GM18873 (cell line): ENCODE measurements around the gene IZUMO1.
"Not testable (repeated sequence)": the region's sequence is repeated elsewhere in the genome, so short reads cannot be mapped to it uniquely, and the experiment has no call there.

Experiments used
- ATAC-seq: cut with Tn5 transposase; IDR thresholded peaks from one replicate; pipeline ENCODE4 v1.9.1; 2021; ENCODE audit warnings: mild to moderate bottlenecking, moderate library complexity, moderate number of reproducible peaks; ENCODE audit not compliant: unreplicated experiment, low FRiP score

Gene IZUMO1

DNA sequence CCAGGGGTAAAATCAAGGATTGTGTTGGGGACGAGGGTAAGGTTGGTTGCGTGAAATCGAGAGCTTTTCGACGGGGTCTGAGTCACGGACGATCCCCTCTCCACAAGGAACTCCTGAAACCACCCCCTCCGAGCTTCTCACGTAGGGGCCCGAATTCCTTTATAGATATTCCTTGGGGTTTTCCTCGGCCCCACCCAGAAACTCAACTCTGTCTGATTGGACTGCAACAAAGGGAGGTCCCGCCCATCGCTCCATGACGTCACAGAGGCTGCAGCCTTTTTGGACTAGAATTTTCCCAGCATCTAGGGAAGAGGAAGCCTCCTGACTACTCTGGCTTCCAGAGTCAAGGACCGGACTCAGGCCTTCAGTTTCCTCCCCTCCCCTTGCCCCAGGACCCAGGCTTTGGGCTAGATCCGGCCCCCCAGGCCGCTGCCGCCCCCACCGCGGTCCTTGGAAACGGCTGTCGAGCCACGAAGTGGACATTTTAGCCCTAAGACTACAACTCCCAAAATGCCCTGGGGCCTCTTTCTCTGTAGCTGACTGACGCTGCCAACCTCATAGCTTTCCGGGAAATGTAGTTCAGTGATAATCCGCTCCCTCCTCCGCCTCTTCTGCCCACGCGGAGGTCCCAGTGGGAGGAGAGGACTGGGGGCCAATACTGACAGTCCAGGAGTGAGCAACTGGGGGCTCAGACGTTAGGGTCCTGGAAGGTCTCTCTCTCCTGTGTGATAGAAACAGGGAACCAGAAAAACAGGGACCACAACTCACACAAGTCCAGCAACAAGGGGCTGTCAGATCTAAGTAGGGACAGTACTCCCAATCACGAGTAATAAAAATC, at the start of gene IZUMO1:
Gene IZUMO1 (minus strand): TSS at position 172 of the 838 bp plus-strand sequence. CDS start 1,050 bp downstream, outside the sequence.
- no peak for ATAC-seq

DNA sequence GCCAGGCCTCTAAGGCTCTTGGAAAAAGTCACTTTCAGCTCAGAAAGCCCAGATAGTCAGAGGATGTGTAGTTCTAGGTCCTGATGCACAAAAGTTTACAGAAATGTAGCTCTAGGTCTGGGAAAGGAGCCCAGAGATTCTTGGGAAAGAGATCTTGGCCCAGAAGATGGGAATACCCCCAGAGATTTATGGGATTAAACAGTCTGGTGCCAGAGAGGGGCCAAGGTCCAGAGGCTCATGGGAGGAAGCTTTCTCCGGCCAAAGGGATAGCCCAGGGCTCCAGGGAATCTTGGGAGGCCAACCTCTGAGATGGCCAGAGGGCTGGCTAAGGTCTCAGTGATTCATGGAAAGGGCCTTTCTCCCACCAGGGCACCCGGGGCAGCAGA, 49.0 kb upstream of the IZUMO1 start:
- no peak for ATAC-seq

DNA sequence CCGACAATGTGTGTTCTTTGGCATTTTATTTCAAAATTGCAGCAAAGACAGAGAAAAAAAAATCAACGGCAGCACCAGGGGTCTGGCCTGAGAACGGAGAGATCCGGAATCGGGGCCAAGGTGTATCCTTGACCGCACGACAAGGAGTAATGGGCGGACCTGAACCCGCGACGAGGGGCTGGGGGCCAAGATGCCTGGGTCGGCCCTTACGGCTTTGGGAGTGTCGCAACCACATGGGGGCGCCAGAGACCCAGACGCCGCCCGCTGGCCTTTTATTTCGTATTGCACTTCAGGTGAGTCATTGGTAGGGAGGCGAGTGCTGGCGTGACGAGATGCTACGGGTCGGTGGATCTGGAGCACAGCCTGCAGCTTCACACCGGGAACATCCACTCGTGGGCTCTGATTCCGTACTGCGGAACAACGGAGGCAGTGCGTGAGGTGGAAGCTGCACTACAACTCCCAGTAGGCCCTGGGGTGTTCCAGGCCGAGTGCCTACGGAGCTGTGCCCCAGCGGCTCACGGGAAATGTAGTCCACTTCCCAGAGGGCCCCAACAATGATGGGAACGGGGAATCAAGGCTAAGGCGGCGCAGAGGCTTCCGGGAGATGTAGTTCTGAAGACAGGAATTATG, 48.5 kb upstream of the IZUMO1 start:
- peak; percentile 68 for ATAC-seq

DNA sequence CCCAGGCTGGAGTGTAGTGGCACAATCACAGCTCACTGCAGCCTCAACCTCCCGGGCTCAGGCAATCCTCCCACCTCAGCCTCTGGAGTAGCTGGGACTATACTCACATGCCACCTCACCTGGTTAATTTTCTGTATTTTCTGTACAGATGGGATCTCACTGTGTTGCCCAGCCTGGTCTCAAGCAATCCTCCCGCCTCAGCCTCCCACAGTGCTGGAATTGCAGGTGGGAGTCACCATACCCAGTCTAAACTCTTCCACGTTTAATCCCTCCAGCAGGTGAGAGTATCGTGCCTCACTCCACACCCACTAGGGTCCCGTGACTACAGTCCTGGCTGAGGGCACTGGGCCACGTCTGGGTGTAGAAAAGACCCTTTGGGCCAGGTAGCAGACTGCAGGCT, 47.6 kb upstream of the IZUMO1 start:
- ATAC-seq: no peak

DNA sequence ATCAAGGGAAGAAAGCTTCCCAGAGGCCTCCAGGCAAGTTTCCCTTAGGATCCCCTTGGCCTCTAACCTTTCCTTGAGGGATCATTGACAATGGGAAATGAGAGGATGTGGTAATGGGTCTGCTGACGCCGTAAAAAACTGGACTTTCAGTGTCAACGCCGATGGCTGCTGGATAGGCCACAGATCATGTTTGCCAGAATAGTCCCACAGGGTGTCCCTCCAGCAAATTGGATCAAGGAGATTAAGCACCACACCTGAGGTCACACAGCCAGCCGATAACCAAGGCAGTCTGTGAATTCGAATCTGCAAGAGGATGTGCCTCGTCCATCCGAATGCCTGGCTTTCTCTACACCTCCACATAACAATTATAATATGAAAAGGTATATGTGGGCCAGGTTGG, 46.6 kb upstream of the IZUMO1 start:
- no peak for ATAC-seq

DNA sequence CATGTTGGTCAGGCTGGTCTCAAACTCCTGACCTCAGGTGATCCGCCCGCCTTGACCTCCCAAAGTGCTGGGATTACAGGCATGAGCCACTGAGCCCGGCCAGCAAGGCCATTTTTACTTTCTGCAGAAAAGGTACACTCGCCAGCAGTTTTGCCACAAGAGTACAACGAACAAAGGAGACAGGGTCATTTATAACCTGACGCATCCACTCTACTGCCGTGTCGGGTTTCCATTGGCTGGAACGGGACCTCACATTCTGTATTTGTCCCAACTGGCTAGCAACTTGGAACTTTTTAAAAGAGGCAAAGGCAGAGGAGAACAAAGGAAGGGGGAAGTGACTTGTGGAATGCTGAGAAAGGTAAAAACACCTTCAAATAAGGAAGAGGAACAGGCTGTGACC, 40.6 kb upstream of the IZUMO1 start:
- ATAC-seq: not testable (repeated sequence)

DNA sequence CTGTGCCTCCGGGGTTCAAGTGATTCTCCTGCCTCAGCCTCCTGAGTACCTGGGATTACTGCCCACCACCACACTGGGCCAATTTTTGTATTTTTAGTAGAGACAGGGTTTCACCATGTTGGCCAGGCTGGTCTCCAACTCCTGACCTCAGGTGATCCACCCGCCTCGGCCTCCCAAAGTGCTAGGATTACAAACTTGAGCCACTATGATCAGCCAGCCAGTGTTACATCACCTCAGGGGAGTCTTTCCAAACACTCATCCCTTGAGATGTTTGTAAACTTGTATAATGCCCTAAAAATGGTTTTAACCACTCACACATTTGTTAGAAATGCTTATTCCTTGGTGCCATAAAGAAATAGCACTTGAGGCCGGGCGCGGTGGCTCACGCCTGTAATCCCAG, 39.7 kb upstream of the IZUMO1 start:
- not testable (repeated sequence) for ATAC-seq

DNA sequence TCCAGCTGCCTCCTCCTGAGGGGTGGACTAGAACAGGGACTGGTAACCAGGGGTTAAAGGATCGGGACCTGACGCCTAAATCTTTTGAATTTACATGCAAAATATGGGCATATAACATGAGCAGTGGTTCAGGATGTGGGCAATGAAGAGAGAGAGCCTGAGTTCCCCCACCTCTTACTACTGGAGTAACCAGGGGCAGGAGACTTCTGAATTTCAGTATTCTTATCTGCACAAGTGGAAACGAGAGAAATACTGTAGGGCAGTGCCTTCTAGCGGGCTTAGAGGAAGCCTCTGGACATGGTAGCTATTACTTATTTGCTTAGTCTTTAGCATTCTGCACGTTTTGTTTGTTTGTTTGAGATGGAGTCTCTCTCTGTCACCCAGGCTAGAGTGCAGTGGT, 37.8 kb upstream of the IZUMO1 start:
- ATAC-seq: no peak

DNA sequence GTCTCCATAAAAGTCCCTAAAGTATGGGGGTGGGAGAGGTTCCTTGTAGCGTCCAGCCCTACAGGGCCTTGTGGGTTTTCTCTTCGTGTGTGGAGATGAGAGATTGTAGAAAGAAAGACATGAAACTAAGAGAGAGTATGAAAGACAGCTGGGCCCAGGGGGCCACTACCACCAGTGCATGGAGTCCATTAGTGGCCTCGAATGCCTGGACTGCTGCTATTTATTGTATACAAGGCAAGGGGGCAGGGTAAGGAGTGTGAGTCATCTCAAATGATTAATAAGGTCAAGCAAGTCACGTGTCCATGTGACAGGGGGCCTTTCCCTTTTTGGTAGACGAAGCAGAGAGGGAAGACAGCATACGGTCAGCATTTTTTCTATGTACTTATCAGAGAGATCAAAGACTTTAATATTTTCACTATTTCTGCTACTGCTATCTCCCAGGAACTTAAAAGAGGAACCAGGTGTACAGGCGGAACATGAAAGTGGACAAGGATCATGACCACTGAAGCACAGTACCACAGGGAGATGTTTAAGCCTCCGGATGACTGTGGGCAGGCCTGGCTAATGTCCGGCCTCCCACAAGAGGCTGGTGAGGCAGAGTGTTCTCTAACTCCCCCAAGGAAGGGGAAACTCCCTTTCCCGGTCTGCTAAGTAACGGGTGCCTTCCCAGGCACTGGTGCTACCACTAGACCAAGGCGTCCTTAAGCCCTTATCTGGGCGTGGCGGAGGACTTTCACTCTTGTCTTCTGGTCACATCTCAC, 34.1 kb upstream of the IZUMO1 start:
- ATAC-seq: no peak

DNA sequence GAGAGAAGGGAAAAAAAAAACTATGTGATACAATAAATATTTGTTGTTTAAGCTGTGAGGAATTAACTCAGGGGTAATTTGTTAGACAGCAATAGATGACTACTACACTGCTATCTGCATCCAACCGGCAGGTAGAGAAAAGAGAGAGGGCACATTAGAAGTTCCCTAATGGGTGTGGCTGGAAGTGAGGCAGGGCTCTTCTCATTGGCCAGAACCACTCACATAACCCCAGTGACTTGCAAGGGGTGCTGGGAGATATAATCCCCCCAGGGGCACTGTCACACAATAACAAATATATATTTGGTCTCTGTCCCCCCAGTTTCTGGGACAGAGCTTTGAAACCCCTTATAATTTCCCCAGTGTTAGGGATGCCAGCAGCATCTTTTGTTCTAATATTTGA, 32.9 kb upstream of the IZUMO1 start:
- no peak for ATAC-seq

DNA sequence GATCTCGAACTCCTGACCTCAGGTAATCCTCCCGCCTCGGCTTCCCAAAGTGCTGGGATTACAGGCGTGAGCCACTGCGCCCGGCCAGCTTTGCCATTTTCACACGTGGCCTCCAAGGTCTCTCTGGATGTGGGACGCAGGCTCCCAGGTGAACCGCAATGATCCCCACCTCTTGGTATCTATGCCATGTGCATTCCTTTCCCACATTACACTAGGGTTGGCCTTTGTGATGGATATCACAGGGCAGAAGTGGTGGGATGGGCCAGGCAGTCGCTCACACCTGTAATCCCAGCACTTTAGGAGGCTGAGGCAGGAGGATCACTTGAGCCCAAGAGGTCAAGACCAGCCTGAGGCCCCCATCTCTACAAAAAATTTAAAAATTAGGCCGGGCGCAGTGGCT, 31.0 kb upstream of the IZUMO1 start:
- ATAC-seq: no peak

DNA sequence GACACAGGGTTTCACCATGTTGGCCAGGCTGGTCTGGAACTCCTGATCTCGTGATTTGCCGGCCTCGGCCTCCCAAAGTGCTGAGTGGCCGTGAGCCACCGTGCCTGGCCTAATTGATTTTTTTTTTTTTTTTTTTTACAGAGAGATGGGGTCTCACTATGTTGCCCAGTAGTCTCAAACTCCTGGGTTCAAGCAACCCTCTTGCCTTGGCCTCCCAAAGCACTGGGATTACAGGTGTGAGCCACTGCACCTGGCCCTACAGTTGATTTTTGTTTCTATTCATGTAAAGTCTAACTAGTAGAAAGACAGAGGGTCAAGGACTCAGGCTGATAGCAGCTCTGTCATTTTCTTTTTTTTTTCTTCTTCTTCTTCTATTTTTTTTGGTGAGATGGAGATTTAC, 30.4 kb upstream of the IZUMO1 start:
- no peak for ATAC-seq

DNA sequence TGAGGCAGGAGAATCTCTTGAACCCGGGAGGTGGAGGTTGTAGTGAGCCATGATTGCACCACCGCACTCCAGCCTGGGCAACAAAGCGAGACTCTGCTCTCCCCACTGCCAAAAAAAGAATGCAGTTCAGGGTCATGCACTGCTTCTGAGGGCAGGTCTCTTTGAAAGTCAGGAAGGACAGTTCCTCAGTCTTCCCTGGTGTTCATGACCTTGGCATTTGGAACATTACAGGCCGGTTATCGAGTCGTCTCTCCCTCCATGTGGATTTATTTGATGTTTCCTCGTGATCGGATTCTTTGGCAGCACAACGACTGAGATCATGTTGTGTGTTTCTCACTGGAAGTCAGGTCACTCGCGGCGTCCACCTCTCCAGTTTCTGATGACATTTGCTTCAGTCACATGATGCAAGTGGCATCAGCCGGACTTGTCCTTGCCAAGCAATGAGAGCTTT, 25.8 kb upstream of the IZUMO1 start:
- no peak for ATAC-seq

DNA sequence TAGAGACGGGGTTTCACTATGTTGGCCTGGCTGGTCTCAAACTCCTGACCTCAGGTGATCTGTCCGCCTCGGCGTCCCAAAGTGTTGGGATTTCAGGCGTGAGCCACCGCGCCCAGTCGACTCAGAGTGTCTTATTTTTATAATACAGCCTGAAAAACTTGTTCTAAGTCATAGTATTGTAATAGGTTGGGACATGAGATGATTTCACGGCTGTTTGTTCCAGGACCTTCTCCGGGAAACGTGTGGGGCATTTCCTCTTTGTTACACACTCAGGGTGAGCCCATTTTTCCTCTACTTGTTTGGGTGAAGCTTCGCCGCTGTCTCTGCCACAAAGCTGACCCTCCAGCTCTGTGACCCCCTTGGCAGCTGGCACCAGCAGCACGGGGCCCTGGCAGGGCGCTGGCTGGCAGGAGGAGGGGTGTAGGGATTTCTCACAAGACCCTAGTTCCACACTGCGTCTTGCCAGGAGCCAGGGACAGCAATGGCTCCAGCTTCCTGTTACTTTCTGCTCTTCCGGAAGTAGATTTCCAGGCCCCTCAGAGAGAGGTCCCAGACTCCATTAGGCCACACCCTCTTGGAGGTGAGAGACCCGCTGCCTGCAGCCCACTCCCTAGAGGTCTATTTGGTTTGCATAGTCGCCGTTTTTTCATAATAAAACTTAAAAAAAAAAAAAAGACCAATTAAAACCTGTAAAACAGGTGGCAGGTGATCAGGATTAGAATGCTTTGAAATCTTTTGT, 24.2 kb upstream of the IZUMO1 start:
- ATAC-seq: no peak

DNA sequence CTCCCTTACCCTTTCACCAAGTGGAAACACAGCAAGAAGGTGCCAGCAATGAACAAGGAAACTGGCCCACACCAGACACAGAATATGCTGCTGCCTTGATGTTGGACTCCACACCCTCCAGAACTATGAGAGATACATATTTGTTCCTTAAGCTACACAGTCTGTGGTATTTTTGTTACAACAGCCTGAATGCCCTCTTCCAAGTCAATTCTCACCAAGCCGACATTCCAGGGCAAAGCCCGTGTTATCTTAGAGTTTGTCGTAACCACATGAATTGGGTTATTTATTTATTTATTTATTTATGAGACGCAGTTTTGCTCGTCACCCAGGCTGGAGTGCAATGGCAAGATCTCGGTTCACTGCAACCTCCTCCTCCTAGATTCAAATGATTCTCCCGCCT, 23.6 kb upstream of the IZUMO1 start:
- ATAC-seq: no peak

DNA sequence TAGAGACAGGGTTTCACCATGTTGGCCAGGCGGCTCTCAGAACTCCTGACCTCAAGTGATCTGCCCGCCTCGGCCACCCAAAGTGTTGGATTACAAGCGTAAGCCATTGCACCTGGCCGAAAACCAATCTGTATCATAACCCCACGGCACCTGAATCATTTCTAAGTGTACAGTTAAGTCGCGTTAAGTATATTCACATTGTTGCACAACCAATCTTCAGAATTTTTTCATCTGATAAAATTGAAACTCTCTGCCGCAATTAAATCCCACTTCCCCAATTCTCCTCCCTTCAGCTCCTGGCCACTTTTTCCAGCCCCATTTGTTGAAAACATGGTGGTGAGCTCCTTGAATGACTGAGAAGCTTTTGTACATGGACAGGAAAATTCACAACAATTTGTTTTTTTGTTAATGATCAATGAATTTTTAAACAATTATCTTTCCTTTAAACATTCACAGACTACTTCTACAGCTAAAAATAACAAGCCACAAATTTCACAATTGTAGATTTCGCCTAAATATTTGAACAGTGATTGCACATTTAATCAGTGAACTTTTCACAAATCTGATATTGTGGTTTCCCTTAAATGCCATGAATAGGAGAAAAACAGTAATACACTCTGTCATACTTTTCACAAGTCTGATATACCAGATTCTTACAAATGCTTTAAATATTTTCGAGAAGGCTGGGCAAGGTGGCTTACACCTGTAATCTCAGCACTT, 22.4 kb upstream of the IZUMO1 start:
- ATAC-seq: no peak

DNA sequence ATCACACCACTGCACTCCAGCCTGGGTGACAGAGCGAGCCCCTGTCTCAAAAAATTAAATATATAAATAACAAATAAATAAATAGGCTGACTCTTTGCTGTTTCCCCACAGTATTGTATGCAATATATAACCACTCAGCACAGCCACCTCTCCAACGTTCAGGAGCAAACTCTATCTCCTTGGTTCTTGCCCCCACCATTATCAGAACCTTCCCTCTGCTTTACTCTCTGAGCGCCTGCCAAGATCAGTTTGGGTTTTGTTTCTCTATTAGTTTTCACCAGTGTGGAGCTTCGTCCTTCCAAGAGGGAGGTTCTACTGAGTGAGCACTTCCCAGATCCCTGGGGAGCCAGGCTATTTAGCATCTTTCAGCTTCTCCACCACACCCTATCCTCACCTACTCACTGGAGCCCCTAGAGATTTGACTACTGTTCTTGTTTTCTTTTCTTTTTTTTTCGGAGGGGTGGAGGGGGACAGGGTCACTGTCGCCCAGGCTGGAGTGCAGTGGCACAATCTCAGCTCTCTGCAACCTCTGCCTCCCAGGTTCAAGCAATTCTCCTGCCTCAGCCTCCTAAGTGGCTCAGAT, 21.6 kb upstream of the IZUMO1 start:
- ATAC-seq: not testable (repeated sequence)

DNA sequence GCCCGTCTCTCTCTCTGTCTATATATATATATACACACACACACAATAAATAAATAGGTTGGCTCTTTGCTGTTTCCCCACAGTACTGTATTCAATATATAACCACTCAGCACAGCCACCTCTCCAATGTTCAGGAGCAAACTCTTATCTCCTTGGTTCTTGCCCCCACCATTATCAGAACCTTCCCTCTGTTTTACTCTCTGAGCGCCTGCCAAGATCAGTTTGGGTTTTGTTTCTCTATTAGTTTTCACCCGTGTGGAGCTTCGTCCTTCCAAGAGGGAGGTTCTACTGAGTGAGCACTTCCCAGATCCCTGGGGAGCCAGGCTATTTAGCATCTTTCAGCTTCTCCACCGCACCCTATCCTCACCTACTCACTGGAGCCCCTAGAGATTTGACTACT, 19.1 kb upstream of the IZUMO1 start:
- ATAC-seq: not testable (repeated sequence)

DNA sequence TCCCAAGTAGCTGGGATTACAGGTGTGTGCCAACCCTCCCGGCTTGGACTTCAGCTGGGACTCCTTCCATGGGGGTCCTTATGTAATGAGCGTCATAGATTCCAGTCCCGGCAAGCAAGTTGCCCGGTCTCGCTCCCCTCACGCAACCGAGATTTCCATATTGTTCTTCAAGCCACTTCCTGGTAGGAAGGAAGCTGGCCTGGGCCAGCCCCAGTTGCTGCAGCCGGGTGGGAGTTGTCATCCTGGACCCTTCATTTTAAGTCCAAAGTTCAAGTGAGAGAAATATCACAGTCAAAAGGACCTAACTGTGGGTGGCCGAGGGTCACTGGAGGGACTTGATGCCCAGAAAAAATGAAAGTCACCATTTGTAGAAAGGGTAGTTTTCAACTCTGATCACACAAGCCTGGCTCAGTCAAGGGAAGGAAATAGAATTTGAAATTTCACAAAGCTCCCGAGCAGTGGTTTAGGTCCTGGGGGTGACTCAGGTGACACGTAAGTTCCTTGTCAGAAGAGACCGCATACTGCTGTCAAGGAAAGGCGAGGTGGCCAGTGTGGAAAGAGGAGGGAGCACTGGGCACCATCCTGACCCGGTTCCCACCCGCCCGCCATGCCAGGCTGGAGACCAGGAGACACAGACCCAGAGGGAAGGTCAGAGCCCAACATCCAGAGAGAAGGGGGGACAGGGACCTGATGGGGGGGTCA, 13.9 kb upstream of the IZUMO1 start:
- ATAC-seq: no peak
